Fibroblast of the aortic adventitia (primary cell): ENCODE data around the gene HSD11B2. TPM values are rescaled to one million over a fixed set of nuclear protein-coding genes. Genes with fewer than 3 reads are reported as not detected.
A peak's percentile ranks its signal among the peaks of the same experiment; 100 is the strongest.

Source experiments
- DNase-seq: peaks from one replicate; pipeline ENCODE4 v3.0.0-alpha.2; 2010; ENCODE audit warnings: low read depth
- H3K4me3 ChIP-seq: 2 replicates; pipeline ENCODE4 v1.5.1; 2011; ENCODE audit warnings: low read depth, mild to moderate bottlenecking, control low read depth, low read length, moderate library complexity
- total RNA-seq: library from RNA; depleted of rRNA; stranded (reverse); fragments of >200 nt; gene quantifications from 2 replicates; pipeline ENCODE4 v1.2.3, GENCODE V29; 2012; ENCODE audit warnings: low replicate concordance
- TF ChIP-seq, protein P1 (sequence below): IDR thresholded peaks from 2 replicates; pipeline ENCODE4 v1.5.1; 2011; ENCODE audit warnings: mild to moderate bottlenecking, low read length, control low read depth, inconsistent platforms; ENCODE audit not compliant: insufficient read depth

HSD11B2 gene
- total RNA-seq, 1 donor, result not detected

DNA sequence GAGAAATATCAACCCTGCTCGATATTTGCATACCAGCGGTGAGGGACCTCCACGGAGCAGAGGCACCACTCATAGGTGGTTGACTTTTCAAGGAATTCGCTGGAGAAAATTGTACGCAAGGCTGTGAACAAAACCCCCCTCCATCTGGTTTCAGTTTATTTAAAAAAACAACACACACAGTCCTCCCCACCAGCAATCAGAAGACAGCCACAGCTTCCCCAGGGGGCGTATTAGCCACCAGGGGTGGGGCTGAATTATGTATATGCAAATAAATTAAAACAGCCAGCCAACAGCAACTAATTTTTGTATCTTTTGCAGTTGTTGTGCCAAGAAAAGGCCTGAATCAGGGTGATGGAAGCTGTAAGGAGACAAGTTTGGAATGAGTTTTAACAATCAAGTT lies 5.9 kb upstream of the HSD11B2 start:
- no peak overlapping the region for H3K4me3 ChIP-seq
- TF ChIP-seq, protein P1, sequence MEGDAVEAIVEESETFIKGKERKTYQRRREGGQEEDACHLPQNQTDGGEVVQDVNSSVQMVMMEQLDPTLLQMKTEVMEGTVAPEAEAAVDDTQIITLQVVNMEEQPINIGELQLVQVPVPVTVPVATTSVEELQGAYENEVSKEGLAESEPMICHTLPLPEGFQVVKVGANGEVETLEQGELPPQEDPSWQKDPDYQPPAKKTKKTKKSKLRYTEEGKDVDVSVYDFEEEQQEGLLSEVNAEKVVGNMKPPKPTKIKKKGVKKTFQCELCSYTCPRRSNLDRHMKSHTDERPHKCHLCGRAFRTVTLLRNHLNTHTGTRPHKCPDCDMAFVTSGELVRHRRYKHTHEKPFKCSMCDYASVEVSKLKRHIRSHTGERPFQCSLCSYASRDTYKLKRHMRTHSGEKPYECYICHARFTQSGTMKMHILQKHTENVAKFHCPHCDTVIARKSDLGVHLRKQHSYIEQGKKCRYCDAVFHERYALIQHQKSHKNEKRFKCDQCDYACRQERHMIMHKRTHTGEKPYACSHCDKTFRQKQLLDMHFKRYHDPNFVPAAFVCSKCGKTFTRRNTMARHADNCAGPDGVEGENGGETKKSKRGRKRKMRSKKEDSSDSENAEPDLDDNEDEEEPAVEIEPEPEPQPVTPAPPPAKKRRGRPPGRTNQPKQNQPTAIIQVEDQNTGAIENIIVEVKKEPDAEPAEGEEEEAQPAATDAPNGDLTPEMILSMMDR, result no peak
- no peak for DNase-seq

DNA sequence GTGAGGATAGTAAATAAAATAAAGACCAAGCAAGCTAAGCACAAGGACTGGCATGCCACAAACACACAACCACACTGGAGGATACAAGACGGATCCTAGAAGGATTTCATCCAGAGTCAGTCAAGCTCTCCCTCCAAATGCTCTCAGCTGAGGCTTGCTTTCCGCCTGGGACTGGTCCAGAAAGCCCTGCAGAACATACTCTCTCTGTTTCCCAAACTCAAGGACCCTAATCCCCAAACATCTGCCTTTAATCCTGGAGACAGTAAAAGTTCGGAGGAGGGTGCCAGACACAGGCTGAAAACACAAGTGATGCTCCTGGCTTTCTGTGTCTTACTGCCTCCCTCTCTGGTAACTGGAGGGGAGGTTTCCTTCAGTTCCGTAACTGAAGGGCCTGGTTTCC lies 5.3 kb upstream of the HSD11B2 start:
- TF ChIP-seq, protein P1, result no peak
- DNase-seq, result no peak
- no peak overlapping the region for H3K4me3 ChIP-seq

DNA sequence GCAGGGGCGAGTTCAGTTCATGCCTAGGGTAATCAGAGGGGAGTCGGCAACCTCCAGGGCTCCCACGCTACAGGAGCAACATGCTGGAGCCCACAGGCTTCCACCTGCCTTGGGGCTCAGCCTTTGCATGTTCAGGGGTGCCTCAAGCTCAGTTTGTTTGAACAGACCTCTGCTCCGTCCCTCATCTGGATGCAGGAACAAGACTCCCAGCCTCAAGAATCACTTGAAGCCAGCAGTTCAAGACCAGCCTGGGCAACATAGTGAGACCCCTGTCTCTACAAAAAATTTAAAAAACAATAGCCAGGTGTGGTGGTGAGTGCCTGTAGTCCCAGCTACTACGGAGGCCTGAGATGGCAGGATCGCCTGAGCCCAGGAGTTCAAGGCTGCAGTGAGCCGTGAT lies 4.9 kb upstream of the HSD11B2 start:
- no peak for DNase-seq
- TF ChIP-seq, protein P1, result no peak
- H3K4me3 ChIP-seq, result no peak overlapping the region

DNA sequence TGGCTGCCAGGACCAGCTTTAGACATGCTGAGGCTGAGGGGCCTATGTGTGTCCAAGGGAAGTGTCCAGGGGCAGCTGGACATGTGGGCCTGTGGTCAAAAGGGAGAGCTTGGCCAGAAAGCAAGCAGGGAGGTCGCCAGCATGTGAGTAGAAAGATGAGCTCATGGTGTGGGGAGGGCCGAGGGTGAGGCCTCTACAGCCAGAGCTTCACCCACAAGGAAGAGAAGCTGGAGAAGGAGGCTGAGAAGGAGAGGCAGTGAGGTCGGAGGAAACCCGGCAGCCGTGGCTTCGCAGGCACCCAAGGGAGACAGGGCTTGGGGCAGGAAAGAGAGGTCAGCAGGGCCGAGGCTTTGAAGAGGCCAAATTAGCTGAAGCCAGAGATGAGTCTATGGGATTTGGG lies 4.0 kb upstream of the HSD11B2 start:
- no peak overlapping the region for H3K4me3 ChIP-seq
- TF ChIP-seq, protein P1, result no peak
- no peak for DNase-seq

DNA sequence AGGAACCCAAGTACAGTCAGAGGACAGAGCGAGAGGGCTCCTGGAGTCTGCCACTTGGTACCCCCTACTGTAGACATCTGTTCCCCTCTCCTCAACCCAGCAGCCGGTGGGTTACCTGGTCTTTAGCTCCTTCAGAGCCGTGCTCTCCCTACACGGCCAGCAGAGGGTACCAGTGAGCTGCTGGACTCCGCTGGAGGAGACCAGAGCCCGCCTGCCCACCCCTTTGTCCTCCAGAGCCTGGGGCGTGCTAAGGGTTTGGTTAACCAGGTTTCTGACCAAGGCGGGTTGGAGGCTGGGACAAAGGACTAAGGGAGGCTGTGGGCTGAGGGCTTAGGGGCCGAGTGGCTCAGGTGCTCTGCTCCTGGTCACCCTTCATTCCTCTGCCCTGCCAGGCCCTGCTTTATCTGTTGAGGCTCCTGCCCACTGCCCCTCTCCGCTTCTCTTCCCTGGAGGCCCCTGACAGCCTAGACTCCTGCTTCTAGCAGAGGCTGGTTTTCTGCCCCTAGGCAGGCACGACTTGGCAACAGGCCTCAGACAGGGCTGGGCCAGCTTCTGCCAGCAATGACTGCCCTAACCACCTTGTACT lies 2.7 kb upstream of the HSD11B2 start:
- DNase-seq, result peak; percentile 59
- H3K4me3 ChIP-seq, result no peak overlapping the region
- TF ChIP-seq, protein P1, result peak; percentile 92

DNA sequence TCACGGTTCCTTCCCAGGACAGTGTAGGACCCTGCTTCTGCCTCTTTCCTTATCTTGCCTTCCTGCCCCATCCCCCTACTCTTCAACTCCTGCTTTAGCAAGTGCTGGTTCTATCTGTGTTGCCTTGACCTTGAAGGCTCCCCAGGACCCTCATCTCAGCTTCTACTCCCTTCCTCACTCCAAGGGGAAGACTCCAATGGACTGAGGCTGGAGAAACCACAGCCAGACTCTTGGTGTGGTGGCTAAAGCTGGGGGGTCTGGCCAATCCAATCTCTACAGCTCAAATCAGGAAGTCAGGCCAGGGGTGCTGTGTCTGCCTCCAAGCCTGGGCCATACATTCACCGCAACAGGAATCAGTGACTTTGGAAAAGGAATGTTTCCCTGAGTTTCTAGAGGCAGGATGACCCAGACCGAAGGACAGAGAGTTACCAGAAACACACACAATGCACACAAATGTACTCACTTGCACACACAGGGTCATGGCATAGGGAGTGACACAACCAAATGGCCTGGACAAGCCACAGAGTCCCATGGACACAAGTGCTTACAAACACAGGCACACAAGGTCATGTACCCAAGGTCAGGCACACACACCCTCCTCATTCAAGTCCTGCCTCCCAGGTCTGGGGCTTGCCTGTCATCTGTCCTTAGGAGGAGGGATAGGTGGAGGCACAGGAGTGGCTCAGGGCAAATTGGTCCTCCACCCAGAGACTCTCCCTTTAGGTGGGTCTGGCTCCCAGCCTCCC lies 1.7 kb upstream of the HSD11B2 start:
- DNase-seq, result no peak
- TF ChIP-seq, protein P1, result no peak
- H3K4me3 ChIP-seq, result no peak overlapping the region
